Ascending aorta (tissue), 2 donors: ENCODE data around the gene FIBP. TPM values are rescaled to one million over a fixed set of nuclear protein-coding genes. Genes with fewer than 3 reads are reported as not detected.

Experiments used
- DNase-seq, 2 donors: peaks; one replicate each; pipeline ENCODE4 v3.0.0-alpha.2; 2019; ENCODE audit warnings: low spot score in 2 of 2
- H3K27ac ChIP-seq, 2 donors: fragments of 200-600 bp; sonication (generic); one replicate each; pipeline ENCODE4 v1.5.1; 2016 to 2017; ENCODE audit warnings: mild to moderate bottlenecking in 1 of 2
- H3K27me3 ChIP-seq: fragments of 200-600 bp; sonication (generic); one replicate; pipeline ENCODE4 v1.5.1; 2017
- H3K36me3 ChIP-seq, 2 donors: fragments of 200-600 bp; sonication (generic); one replicate each; pipeline ENCODE4 v1.5.1; 2016
- H3K4me1 ChIP-seq, 2 donors: fragments of 200-600 bp; sonication (generic); one replicate each; pipeline ENCODE4 v1.5.1; 2016 to 2017; ENCODE audit warnings: mild to moderate bottlenecking in 1 of 2
- H3K4me3 ChIP-seq, 2 donors: fragments of 200-600 bp; sonication (generic); one replicate each; pipeline ENCODE4 v1.5.1; 2016 to 2017; ENCODE audit warnings: mild to moderate bottlenecking in 1 of 2
- H3K9me3 ChIP-seq, 2 donors: fragments of 200-600 bp; sonication (generic); one replicate each; pipeline ENCODE4 v1.5.1; 2016
- CTCF ChIP-seq, 3 experiments: fragments of 200-600 bp in 2 of 3; fragments of 450-650 bp in 1 of 3; sonication (generic) in 2 of 3; IDR thresholded peaks; one replicate each; pipeline ENCODE4 v1.5.1; 2016 to 2019; ENCODE audit warnings: antibody characterized with exemption in 3 of 3, mild to moderate bottlenecking in 1 of 3, moderate library complexity in 1 of 3
- intact Hi-C: fragments of 100-400 bp; cut with DNase I; formaldehyde crosslinking; loops from one replicate; pipeline ENCODE4 v1.15.1; 2023
- total RNA-seq: library from RNA; depleted of rRNA; stranded (reverse); fragments of >200 nt; gene quantifications from one replicate; pipeline ENCODE4 v1.1.0, GENCODE V29; 2016

Gene FIBP
- total RNA-seq, 1 donor from 2014 or later, result 57.2 TPM

- peak in 1 of 2 donors; percentile 91 for DNase-seq
- intact Hi-C loops, result loop anchor here (5.0 to 10.0 kb wide), 2 partner anchors 408 to 440 kb away; partner anchors contain the start of gene RAB1B
- Histone ChIP-seq H3K4me1 (peaks cover 16 to 25% of the 10 kb centered on the region in 2 donors), H3K27me3 (no peaks in the 10 kb centered on the region), H3K27ac (peak overlapping the region; percentile 97 to 99), H3K36me3 (peaks cover 46% of the 10 kb centered on the region in 2 donors), H3K4me3 (peak overlapping the region; percentile 84 to 99), H3K9me3 (no peaks in the 10 kb centered on the region)
- no peak for TF ChIP-seq CTCF (IDR thresholded peaks at IDR 0.05)
Observed at GRCh38 chr11:65856689-65857499, 31.4 kb downstream of the FIBP start.

GRCh38 chr11:65855927-65856363, 32.3 kb downstream of the FIBP start:
- Histone ChIP-seq H3K4me1 (peaks cover 7 to 16% of the 10 kb centered on the region in 2 donors), H3K4me3 (peak overlapping the region; percentile 84 to 99), H3K36me3 (peaks cover 47 to 53% of the 10 kb centered on the region in 2 donors), H3K27ac (no peak overlapping the region), H3K27me3 (no peaks in the 10 kb centered on the region), H3K9me3 (no peaks in the 10 kb centered on the region)
- DNase-seq, result no peak
- TF ChIP-seq CTCF (IDR thresholded peaks at IDR 0.05), result no peak
- intact Hi-C loops, result loop anchor here (5.0 to 10.0 kb wide), 2 partner anchors 409 to 439 kb away; partner anchors contain the start of gene RAB1B

GRCh38 chr11:65854852-65855837, 33.1 kb downstream of the FIBP start:
- no peak for TF ChIP-seq CTCF (IDR thresholded peaks at IDR 0.05)
- H3K4me1 ChIP-seq, result peaks cover 7 to 16% of the 10 kb centered on the region in 2 donors
- H3K27ac ChIP-seq, result no peak overlapping the region
- DNase-seq, result no peak
- H3K36me3 ChIP-seq, result peaks cover 50 to 55% of the 10 kb centered on the region in 2 donors
- no peaks in the 10 kb centered on the region for H3K27me3 ChIP-seq
- no peak overlapping the region for H3K4me3 ChIP-seq
- intact Hi-C loops, result loop anchor here (5.0 to 10.0 kb wide), 2 partner anchors 410 to 438 kb away; partner anchors contain the start of gene RAB1B
- H3K9me3 ChIP-seq, result no peaks in the 10 kb centered on the region

- DNase-seq, result no peak
- Histone ChIP-seq H3K9me3 (no peaks in the 10 kb centered on the region), H3K4me1 (peaks cover 7 to 16% of the 10 kb centered on the region in 2 donors), H3K36me3 (peaks cover 50 to 55% of the 10 kb centered on the region in 2 donors), H3K4me3 (no peak overlapping the region), H3K27ac (no peak overlapping the region), H3K27me3 (no peaks in the 10 kb centered on the region)
- TF ChIP-seq CTCF (IDR thresholded peaks at IDR 0.05), result no peak
- intact Hi-C loops, result loop anchor here (10.0 kb wide), 1 partner anchor 411 kb away; the partner anchor contains the start of gene RAB1B
Observed at GRCh38 chr11:65854161-65854592, 34.1 kb downstream of the FIBP start.
